Midbrain (tissue), 1 donor: Measurements from ENCODE around the gene DUSP19.

Experiments
- DNase-seq: peaks from one replicate; lab custom pipeline; 2025; lab: John Stamatoyannopoulos, UW

DUSP19 gene

GRCh38 chr2:183125659-183126341 is 47.3 kb downstream of the DUSP19 start:
- no peak for DNase-seq

- DNase-seq, result no peak
Observed at GRCh38 chr2:183126635-183127034, 48.1 kb downstream of the DUSP19 start.

- no peak for DNase-seq
Observed at GRCh38 chr2:183134016-183134415, 55.5 kb downstream of the DUSP19 start.

GRCh38 chr2:183148955-183149354 is 70.4 kb downstream of the DUSP19 start:
- DNase-seq, result no peak

GRCh38 chr2:183149489-183149888 is 70.9 kb downstream of the DUSP19 start:
- no peak for DNase-seq
